Calu3 (cell line): ENCODE measurements around the gene FKBP8. TPM values are rescaled to one million over a fixed set of nuclear protein-coding genes. Genes with fewer than 3 reads are reported as not detected.

Experiments
- BruUV-seq: library from RNA; stranded (reverse); fragments of 400-500 nt; replicated peaks from 2 replicates; lab custom pipeline; 2021; lab: Mats Ljungman, UMichigan
- CTCF ChIA-PET: fragments of 300-600 bp; sonication (Branson Sonifier 250); formaldehyde crosslinking; loops from one replicate; lab custom pipeline; 2022; ENCODE audit warnings: antibody characterized with exemption; lab: Charles Lee
- DNase-seq: peaks from one replicate; pipeline ENCODE4 v3.0.0; 2022
- H3K27ac Mint-ChIP-seq: one replicate; pipeline ENCODE4 v1.8.0; 2022; ENCODE audit warnings: mixed read lengths; ENCODE audit not compliant: unreplicated experiment
- H3K27me3 Mint-ChIP-seq: one replicate; pipeline ENCODE4 v1.8.0; 2022; ENCODE audit warnings: mixed read lengths; ENCODE audit not compliant: unreplicated experiment
- H3K36me3 Mint-ChIP-seq: one replicate; pipeline ENCODE4 v1.8.0; 2022; ENCODE audit warnings: mild to moderate bottlenecking, moderate library complexity, mixed read lengths; ENCODE audit not compliant: insufficient read depth, unreplicated experiment
- H3K4me1 Mint-ChIP-seq: one replicate; pipeline ENCODE4 v1.8.0; 2022; ENCODE audit warnings: mild to moderate bottlenecking, low read depth, mixed read lengths; ENCODE audit not compliant: unreplicated experiment
- H3K4me3 Mint-ChIP-seq: one replicate; pipeline ENCODE4 v1.8.0; 2022; ENCODE audit warnings: mild to moderate bottlenecking, low read depth, moderate library complexity, mixed read lengths; ENCODE audit not compliant: unreplicated experiment
- H3K9me3 Mint-ChIP-seq: one replicate; pipeline ENCODE4 v1.8.0; 2022; ENCODE audit warnings: low read depth, mixed read lengths; ENCODE audit not compliant: unreplicated experiment
- intact Hi-C: fragments of 100-400 bp; cut with micrococcal nuclease; formaldehyde crosslinking; loops from one replicate; pipeline ENCODE4 v1.10.0; 2022; ENCODE audit not compliant: unreplicated experiment
- total RNA-seq: library from RNA; stranded (reverse); gene quantifications from 2 replicates; pipeline ENCODE4 v1.2.3, GENCODE V29; 2022
- TF ChIP-seq, protein P1 (sequence below): fragments of 200-600 bp; IDR thresholded peaks from one replicate; pipeline ENCODE4 v1.8.0; 2022; ENCODE audit warnings: antibody characterized with exemption; ENCODE audit not compliant: unreplicated experiment

Gene FKBP8
- total RNA-seq, 1 experiment from 2014 or later, result 123 TPM

DNA sequence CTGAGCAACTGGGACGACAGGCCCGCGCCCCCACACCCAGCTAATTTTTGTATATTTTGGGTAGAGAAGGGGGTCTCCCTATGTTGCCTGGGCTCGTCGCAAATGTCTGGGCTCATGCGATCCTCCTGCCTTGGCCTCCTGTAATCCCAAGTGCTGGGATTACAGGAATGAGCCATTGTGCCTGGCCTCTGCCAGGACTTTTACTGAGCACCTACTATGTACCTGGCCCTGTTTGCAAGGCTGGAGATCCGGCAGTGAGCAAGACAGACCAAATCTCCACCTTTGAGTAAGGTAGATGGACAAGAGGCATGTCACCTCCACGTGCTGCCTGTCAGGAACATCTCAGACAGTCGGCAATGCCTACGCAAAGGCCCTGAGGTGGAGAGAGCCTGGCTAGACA, 6.9 kb downstream of the FKBP8 start:
- no peaks in the 10 kb centered on the region for H3K27me3 Mint-ChIP-seq
- CTCF ChIA-PET, result no interaction called here
- intact Hi-C loops, result no loop called here
- TF ChIP-seq, protein P1, sequence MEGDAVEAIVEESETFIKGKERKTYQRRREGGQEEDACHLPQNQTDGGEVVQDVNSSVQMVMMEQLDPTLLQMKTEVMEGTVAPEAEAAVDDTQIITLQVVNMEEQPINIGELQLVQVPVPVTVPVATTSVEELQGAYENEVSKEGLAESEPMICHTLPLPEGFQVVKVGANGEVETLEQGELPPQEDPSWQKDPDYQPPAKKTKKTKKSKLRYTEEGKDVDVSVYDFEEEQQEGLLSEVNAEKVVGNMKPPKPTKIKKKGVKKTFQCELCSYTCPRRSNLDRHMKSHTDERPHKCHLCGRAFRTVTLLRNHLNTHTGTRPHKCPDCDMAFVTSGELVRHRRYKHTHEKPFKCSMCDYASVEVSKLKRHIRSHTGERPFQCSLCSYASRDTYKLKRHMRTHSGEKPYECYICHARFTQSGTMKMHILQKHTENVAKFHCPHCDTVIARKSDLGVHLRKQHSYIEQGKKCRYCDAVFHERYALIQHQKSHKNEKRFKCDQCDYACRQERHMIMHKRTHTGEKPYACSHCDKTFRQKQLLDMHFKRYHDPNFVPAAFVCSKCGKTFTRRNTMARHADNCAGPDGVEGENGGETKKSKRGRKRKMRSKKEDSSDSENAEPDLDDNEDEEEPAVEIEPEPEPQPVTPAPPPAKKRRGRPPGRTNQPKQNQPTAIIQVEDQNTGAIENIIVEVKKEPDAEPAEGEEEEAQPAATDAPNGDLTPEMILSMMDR, result no peak
- no peaks in the 10 kb centered on the region for H3K9me3 Mint-ChIP-seq
- H3K36me3 Mint-ChIP-seq, result peaks cover 20% of the 10 kb centered on the region
- no TSS peak for BruUV-seq
- H3K27ac Mint-ChIP-seq, result no peak overlapping the region
- no peaks in the 10 kb centered on the region for H3K4me1 Mint-ChIP-seq
- H3K4me3 Mint-ChIP-seq, result no peak overlapping the region
- DNase-seq, result no peak

DNA sequence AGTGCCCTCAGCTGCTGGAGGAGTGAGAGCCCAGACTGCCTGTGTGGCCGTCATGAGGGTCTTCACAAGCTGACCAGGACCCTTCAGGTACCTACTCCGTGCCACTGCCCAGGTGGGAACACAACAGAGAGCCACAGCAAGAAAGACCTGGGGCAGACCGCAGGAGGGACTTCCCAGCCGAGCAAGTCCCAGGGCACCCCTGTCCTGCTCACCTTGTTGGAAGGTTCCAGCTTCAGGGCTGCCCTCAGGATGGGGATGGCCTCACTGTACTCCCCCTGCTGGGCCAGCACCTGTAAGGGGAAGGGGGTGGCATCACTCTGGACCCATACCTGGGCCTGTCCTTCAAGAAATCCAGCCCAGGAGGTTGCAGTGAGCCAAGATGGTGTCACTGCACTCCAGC, 10.3 kb downstream of the FKBP8 start:
- H3K27ac Mint-ChIP-seq, result no peak overlapping the region
- TF ChIP-seq, protein P1, result no peak
- peaks cover 12% of the 10 kb centered on the region for H3K36me3 Mint-ChIP-seq
- no TSS peak for BruUV-seq
- H3K4me3 Mint-ChIP-seq, result no peak overlapping the region
- no peaks in the 10 kb centered on the region for H3K27me3 Mint-ChIP-seq
- no peaks in the 10 kb centered on the region for H3K9me3 Mint-ChIP-seq
- no peaks in the 10 kb centered on the region for H3K4me1 Mint-ChIP-seq
- intact Hi-C loops, result no loop called here
- DNase-seq, result no peak
- CTCF ChIA-PET, result interaction anchor here (0.6 kb wide), 1 partner anchor 51 kb away, joined by 4 read pairs; no protein-coding TSS in a partner anchor

DNA sequence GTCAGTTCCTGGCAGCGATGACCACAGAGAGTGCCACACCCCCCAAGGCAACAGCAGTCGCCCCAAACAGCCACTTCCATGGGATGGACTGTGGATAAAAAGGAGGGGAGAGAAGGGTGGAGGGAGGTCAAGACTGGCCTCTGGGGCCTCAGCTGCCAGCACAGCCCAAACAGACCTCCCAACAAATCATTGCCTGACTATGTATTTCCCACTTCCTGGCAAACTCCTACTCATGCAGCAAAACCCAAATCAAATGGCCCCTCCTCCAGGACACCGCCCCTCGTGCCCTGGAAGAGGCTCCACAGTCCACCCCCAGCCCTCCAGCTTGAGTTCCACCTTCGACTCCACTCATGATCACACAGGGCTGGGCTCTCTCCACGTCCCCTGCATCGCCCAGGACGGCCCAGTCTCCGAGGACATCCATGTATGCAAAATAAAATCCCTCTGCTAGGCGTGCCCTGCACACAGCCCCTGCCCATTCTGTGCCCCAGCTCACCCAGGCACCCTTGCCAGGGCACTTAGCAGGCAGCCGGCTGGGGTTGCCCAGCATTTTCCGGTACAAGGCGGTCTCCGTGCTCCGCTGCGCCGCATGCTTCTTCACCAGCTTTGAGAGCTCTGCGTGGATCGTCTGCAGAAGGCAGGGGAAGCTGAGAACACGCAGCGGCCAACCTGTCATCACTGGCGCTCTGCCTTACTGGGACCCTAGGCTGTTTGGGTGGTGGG, 11.0 kb downstream of the FKBP8 start:
- Mint-ChIP-seq H3K4me1 (no peaks in the 10 kb centered on the region), H3K27ac (no peak overlapping the region), H3K36me3 (peaks cover 12% of the 10 kb centered on the region), H3K4me3 (no peak overlapping the region), H3K9me3 (no peaks in the 10 kb centered on the region), H3K27me3 (no peaks in the 10 kb centered on the region)
- TF ChIP-seq, protein P1, result no peak
- intact Hi-C loops, result no loop called here
- no peak for DNase-seq
- no TSS peak for BruUV-seq
- CTCF ChIA-PET, result no interaction called here

DNA sequence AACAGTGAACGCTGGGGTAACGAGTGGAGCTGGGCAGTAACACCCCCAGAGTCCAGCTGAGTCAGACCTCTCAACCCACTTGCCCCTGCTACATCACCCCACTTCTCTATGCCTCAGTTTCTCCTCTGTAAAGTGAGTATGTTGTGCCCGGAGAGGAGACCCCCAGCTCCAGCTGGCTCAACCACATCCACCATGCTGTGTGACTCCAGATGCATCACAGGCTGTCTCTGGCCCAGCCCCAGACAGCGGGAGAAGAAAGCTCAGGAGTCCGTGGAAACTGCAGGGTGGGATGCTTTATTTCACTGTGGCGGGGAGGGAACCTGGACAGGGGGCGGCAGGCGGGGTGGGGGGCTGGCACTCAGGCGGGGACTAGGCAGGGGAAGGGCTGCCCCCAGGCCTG, 11.9 kb downstream of the FKBP8 start:
- TF ChIP-seq, protein P1, result no peak
- peaks cover 9% of the 10 kb centered on the region for H3K36me3 Mint-ChIP-seq
- intact Hi-C loops, result no loop called here
- H3K4me3 Mint-ChIP-seq, result no peak overlapping the region
- H3K27me3 Mint-ChIP-seq, result no peaks in the 10 kb centered on the region
- CTCF ChIA-PET, result no interaction called here
- DNase-seq, result no peak
- no TSS peak for BruUV-seq
- no peaks in the 10 kb centered on the region for H3K9me3 Mint-ChIP-seq
- H3K4me1 Mint-ChIP-seq, result no peaks in the 10 kb centered on the region
- no peak overlapping the region for H3K27ac Mint-ChIP-seq
